Measurements from ENCODE around the gene VWCE.

Gene VWCE

GRCh38 chr11:61310749-61311148, 15.6 kb upstream of the VWCE start:
- H3K27ac Mint-ChIP-seq: no peak overlapping the region
- H3K4me3 Mint-ChIP-seq: no peak overlapping the region

GRCh38 chr11:61309739-61310138, 14.6 kb upstream of the VWCE start:
- Mint-ChIP-seq H3K9me3 (no peaks in the 10 kb centered on the region), H3K4me1 (peaks cover 7% of the 10 kb centered on the region), H3K27ac (no peak overlapping the region), H3K27me3 (ENCODE audit: low read depth) (no peaks in the 10 kb centered on the region), H3K4me3 (no peak overlapping the region), H3K36me3 (ENCODE audit: low read depth) (peaks cover 33% of the 10 kb centered on the region)
- no peak for TF ChIP-seq CTCF (IDR thresholded peaks at IDR 0.05; ENCODE audit: unreplicated experiment in 3 of 3)

More at GRCh38 chr11:61310749-61311148, 15.6 kb upstream of the VWCE start:
- Mint-ChIP-seq H3K27me3 (ENCODE audit: low read depth) (no peaks in the 10 kb centered on the region), H3K4me1 (peaks cover 7% of the 10 kb centered on the region), H3K9me3 (no peaks in the 10 kb centered on the region), H3K36me3 (ENCODE audit: low read depth) (peaks cover 31% of the 10 kb centered on the region)
- no peak for TF ChIP-seq CTCF (IDR thresholded peaks at IDR 0.05; ENCODE audit: unreplicated experiment in 3 of 3)

GRCh38 chr11:61309141-61309540, 14.0 kb upstream of the VWCE start:
- no peaks in the 10 kb centered on the region for H3K9me3 Mint-ChIP-seq
- no peak for TF ChIP-seq CTCF (IDR thresholded peaks at IDR 0.05; ENCODE audit: unreplicated experiment in 3 of 3)
- no peak overlapping the region for H3K27ac Mint-ChIP-seq
- H3K4me3 Mint-ChIP-seq: no peak overlapping the region
- H3K27me3 Mint-ChIP-seq (ENCODE audit: low read depth): no peaks in the 10 kb centered on the region
- peaks cover 32% of the 10 kb centered on the region for H3K36me3 Mint-ChIP-seq (ENCODE audit: low read depth)
- peaks cover 7% of the 10 kb centered on the region for H3K4me1 Mint-ChIP-seq

GRCh38 chr11:61307354-61307753, 12.2 kb upstream of the VWCE start:
- H3K27me3 Mint-ChIP-seq (ENCODE audit: low read depth): no peaks in the 10 kb centered on the region
- TF ChIP-seq CTCF (IDR thresholded peaks at IDR 0.05; ENCODE audit: unreplicated experiment in 3 of 3): no peak
- no peak overlapping the region for H3K27ac Mint-ChIP-seq
- H3K4me3 Mint-ChIP-seq: no peak overlapping the region
- H3K36me3 Mint-ChIP-seq (ENCODE audit: low read depth): peaks cover 39% of the 10 kb centered on the region
- H3K9me3 Mint-ChIP-seq: no peaks in the 10 kb centered on the region
- H3K4me1 Mint-ChIP-seq: peaks cover 7% of the 10 kb centered on the region

- no peak for TF ChIP-seq CTCF (IDR thresholded peaks at IDR 0.05; ENCODE audit: unreplicated experiment in 3 of 3)
Observed at GRCh38 chr11:61306221-61306620, 11.1 kb upstream of the VWCE start.

GRCh38 chr11:61305417-61305816, 10.3 kb upstream of the VWCE start:
- no peaks in the 10 kb centered on the region for H3K4me1 Mint-ChIP-seq
- H3K4me3 Mint-ChIP-seq: no peak overlapping the region
- no peak for TF ChIP-seq CTCF (IDR thresholded peaks at IDR 0.05; ENCODE audit: unreplicated experiment in 3 of 3)
- H3K27ac Mint-ChIP-seq: no peak overlapping the region
- H3K36me3 Mint-ChIP-seq (ENCODE audit: low read depth): peaks cover 47% of the 10 kb centered on the region
- no peaks in the 10 kb centered on the region for H3K9me3 Mint-ChIP-seq
- no peaks in the 10 kb centered on the region for H3K27me3 Mint-ChIP-seq (ENCODE audit: low read depth)

More at GRCh38 chr11:61306221-61306620, 11.1 kb upstream of the VWCE start:
- H3K27ac Mint-ChIP-seq: no peak overlapping the region
- H3K4me1 Mint-ChIP-seq: no peaks in the 10 kb centered on the region
- H3K36me3 Mint-ChIP-seq (ENCODE audit: low read depth): peaks cover 42% of the 10 kb centered on the region
- no peaks in the 10 kb centered on the region for H3K9me3 Mint-ChIP-seq
- no peak overlapping the region for H3K4me3 Mint-ChIP-seq
- no peaks in the 10 kb centered on the region for H3K27me3 Mint-ChIP-seq (ENCODE audit: low read depth)

Data from nephron (organoid).